ENCODE data around the gene PC. TPM values are rescaled to one million over a fixed set of nuclear protein-coding genes. Genes with fewer than 3 reads are reported as not detected.

PC gene
- total RNA-seq, 1 donor from 2014 or later = 25.7 TPM

DNA sequence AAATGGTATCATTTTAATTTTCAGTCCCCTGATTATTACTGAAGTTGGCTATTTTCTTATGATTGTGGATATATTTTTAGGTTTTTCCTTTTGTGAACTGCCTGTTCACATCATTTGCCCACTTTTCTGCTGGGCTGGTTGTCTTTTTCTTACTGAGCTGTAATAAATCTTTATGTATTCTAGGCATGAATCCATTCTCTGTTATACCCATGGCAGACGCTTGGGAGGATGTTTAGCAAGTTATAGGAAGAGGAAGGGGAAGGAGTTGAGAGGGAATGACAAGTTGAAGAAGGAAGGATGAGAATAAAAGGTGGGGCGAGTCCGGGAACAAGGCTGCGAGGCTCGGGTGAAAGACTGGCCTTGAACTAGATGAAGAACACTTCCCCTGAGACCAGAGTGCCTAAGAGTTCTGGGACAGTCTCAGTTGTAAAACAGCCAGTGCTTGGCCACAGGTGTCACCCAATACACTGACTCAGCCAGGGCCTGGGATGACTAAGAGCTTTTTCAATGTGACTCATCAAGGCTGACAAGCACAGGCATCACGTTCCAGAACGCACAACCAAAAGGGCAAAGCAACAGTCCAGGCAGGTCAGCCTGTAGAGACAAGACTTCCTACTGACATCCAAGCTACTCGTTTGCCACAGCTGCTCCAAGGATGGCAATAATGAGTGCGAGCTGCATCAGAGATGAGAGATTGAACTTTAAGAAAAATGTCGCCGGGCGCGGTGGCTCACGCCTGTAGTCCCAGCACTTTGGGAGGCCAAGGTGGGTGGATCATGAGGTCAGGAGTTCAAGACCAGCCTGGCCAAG is 66.1 kb downstream of the PC start:
- no peaks in the 10 kb centered on the region for H3K36me3 Mint-ChIP-seq
- H3K27ac Mint-ChIP-seq = peak overlapping the region; percentile 77
- TF ChIP-seq, protein P1, sequence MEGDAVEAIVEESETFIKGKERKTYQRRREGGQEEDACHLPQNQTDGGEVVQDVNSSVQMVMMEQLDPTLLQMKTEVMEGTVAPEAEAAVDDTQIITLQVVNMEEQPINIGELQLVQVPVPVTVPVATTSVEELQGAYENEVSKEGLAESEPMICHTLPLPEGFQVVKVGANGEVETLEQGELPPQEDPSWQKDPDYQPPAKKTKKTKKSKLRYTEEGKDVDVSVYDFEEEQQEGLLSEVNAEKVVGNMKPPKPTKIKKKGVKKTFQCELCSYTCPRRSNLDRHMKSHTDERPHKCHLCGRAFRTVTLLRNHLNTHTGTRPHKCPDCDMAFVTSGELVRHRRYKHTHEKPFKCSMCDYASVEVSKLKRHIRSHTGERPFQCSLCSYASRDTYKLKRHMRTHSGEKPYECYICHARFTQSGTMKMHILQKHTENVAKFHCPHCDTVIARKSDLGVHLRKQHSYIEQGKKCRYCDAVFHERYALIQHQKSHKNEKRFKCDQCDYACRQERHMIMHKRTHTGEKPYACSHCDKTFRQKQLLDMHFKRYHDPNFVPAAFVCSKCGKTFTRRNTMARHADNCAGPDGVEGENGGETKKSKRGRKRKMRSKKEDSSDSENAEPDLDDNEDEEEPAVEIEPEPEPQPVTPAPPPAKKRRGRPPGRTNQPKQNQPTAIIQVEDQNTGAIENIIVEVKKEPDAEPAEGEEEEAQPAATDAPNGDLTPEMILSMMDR (conservative IDR thresholded peaks at IDR 0.05) = no peak
- no peak for DNase-seq (ENCODE audit: extremely low spot score, unreplicated experiment)
- no peaks in the 10 kb centered on the region for H3K9me3 Mint-ChIP-seq
- peaks cover 16% of the 10 kb centered on the region for H3K4me1 Mint-ChIP-seq (ENCODE audit: unreplicated experiment)
- no peak overlapping the region for H3K4me3 Mint-ChIP-seq
- no peaks in the 10 kb centered on the region for H3K27me3 Mint-ChIP-seq

DNA sequence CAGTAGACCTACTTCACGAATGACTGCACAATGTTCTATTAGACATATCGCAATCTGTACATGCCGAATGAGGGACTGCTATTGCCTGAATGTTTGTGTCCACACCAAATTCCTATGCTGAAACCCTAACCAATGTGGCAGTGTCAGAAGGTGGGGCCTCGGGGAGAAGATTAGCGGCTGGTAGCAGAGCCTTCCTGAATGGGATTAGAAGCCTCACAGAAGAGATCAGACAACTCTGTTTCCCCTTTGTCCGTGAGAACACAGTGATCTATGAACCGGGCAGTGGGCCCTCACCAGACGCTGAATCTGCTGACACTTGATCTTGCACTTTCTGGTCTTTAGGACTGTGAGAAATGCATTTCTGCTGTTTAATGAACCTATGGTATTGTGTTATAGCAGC is 68.2 kb downstream of the PC start:
- Mint-ChIP-seq H3K36me3 (no peaks in the 10 kb centered on the region), H3K27ac (no peak overlapping the region), H3K4me1 (ENCODE audit: unreplicated experiment) (peaks cover 22% of the 10 kb centered on the region), H3K4me3 (no peak overlapping the region), H3K27me3 (no peaks in the 10 kb centered on the region), H3K9me3 (no peaks in the 10 kb centered on the region)
- DNase-seq (ENCODE audit: extremely low spot score, unreplicated experiment) = no peak
- TF ChIP-seq, protein P1 (conservative IDR thresholded peaks at IDR 0.05) = no peak

DNA sequence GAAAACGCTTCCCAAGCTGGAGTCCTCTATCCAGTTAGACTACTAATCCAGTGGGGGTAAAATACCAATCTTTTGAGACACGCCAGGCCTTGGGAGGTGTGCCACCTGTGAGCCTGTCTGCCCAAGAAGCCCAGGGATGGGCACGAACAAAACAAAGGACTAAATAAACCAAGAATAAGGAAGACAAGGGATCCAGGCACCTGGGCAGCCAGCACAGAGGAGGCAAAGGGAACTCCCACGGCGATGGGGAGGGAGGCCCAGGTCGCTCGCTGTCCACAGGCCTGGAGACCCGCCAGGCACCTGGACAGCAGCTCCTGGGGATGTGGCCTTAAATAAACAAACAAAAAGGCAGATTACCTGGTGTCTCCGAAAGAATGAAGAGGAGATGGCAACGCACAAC is 69.9 kb downstream of the PC start:
- Mint-ChIP-seq H3K27me3 (no peaks in the 10 kb centered on the region), H3K9me3 (no peaks in the 10 kb centered on the region), H3K4me3 (no peak overlapping the region), H3K36me3 (no peaks in the 10 kb centered on the region), H3K27ac (no peak overlapping the region), H3K4me1 (ENCODE audit: unreplicated experiment) (peaks cover 25% of the 10 kb centered on the region)
- TF ChIP-seq, protein P1 (conservative IDR thresholded peaks at IDR 0.05) = no peak
- DNase-seq (ENCODE audit: extremely low spot score, unreplicated experiment) = no peak

DNA sequence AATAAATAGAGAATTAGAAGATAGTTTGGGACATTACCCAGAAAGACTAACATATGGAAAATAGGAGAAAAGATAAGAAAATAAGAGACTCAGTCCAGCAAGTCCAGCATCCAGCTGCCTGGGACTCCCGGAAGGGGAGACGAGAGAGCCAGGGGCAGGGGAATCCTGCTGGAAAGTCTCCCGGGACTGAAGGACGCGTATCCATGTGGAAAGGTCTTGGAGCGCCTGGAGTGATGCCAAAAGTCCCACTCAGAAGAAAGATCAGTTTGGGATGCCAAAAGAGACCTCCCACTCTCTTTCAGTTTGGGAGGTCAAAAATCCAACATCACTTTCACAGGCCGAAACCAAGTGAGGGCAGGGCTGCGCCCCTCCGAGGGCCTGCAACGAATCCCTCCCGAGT is 70.7 kb downstream of the PC start:
- no peaks in the 10 kb centered on the region for H3K9me3 Mint-ChIP-seq
- no peak overlapping the region for H3K27ac Mint-ChIP-seq
- no peaks in the 10 kb centered on the region for H3K27me3 Mint-ChIP-seq
- peaks cover 26% of the 10 kb centered on the region for H3K4me1 Mint-ChIP-seq (ENCODE audit: unreplicated experiment)
- H3K4me3 Mint-ChIP-seq = no peak overlapping the region
- TF ChIP-seq, protein P1 (conservative IDR thresholded peaks at IDR 0.05) = no peak
- no peaks in the 10 kb centered on the region for H3K36me3 Mint-ChIP-seq
- no peak for DNase-seq (ENCODE audit: extremely low spot score, unreplicated experiment)

DNA sequence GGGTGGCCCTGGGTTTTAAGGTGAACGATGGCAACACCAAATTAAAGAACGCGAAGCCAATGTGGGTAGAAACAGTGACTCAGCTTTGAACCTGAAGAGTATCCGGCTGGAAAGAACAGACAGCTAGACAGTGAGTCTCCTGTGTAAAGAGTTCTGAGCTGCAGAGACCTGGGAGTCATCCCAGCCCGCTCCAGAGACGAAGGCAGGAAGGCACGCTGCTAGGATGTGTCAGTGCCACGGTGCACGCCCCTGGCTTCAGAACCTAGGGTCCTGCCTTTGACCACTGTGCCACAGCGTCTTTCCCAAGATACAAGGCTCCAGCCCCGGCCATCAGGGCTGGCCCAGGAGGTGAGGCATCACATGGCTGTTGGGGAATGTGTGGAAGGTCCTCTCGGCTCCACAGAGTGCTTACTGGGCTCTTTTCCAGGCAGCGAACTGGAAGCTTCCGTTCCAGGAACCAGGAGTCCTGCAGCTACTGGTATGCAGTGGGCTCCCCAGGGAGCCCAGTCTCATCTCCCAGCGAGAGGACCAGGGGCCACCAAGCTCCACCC is 71.4 kb downstream of the PC start:
- Mint-ChIP-seq H3K27ac (no peak overlapping the region), H3K27me3 (no peaks in the 10 kb centered on the region), H3K4me1 (ENCODE audit: unreplicated experiment) (peaks cover 31% of the 10 kb centered on the region), H3K36me3 (no peaks in the 10 kb centered on the region), H3K9me3 (no peaks in the 10 kb centered on the region), H3K4me3 (no peak overlapping the region)
- TF ChIP-seq, protein P1 (conservative IDR thresholded peaks at IDR 0.05) = no peak
- DNase-seq (ENCODE audit: extremely low spot score, unreplicated experiment) = no peak

All from type B pancreatic cell (in vitro differentiated cells).